B cell (primary cell): ENCODE measurements around the gene MMAB. TPM values are rescaled to one million over a fixed set of nuclear protein-coding genes. Genes with fewer than 3 reads are reported as not detected.

Experiments
- ATAC-seq: fragments of 200-7000 bp; cut with Tn5 transposase; one replicate; pipeline ENCODE4 v1.10.0; 2021; ENCODE audit warnings: low read depth, mild to moderate bottlenecking, moderate number of reproducible peaks, moderate library complexity
- CTCF ChIA-PET: fragments of 350-600 bp; sonication (Branson Sonifier 250); formaldehyde crosslinking; loops from one replicate; lab custom pipeline; 2021; ENCODE audit warnings: antibody characterized with exemption, inconsistent platforms; lab: Charles Lee
- POLR2A ChIA-PET: fragments of 350-600 bp; sonication (Branson Sonifier 250); formaldehyde crosslinking; loops from one replicate; lab custom pipeline; 2021; ENCODE audit warnings: antibody characterized with exemption; lab: Charles Lee
- DNase-seq: peaks from one replicate; pipeline ENCODE4 v3.0.0; 2013
- H2AFZ ChIP-seq: 2 replicates; pipeline ENCODE4 v1.6.1; 2012; ENCODE audit warnings: mild to moderate bottlenecking, low read depth, low read length; ENCODE audit not compliant: insufficient read depth, poor library complexity, severe bottlenecking
- H3K27ac ChIP-seq, 2 donors: 1 replicate in 1 of 2; 2 replicates in 1 of 2; pipeline ENCODE4 v1.5.1; 2012 to 2013; ENCODE audit warnings: low read length in 2 of 2, mild to moderate bottlenecking in 2 of 2, moderate library complexity in 1 of 2
- H3K27me3 ChIP-seq, 4 experiments: fragments of 200-600 bp in 1 of 4; sonication (generic) in 1 of 4; replicated peaks in 1 of 4; 1 replicate in 2 of 4; 2 replicates in 2 of 4; pipeline versions ENCODE4 v1.6.1 to v1.7.0; 2013 to 2016; ENCODE audit warnings: low read length in 3 of 4, mild to moderate bottlenecking in 2 of 4, mixed read lengths in 1 of 4, moderate library complexity in 1 of 4; ENCODE audit not compliant: insufficient read depth in 4 of 4, control insufficient read depth in 3 of 4; ENCODE audit errors: control extremely low read depth in 1 of 4
- H3K36me3 ChIP-seq, 2 experiments: replicated peaks in 1 of 2; 1 replicate in 1 of 2; 2 replicates in 1 of 2; pipeline versions ENCODE4 v1.6.1 to v1.7.1; 2013; ENCODE audit warnings: low read length in 1 of 2; ENCODE audit not compliant: insufficient read depth in 2 of 2, control insufficient read depth in 1 of 2; ENCODE audit errors: control extremely low read depth in 1 of 2, extremely low read depth in 1 of 2
- H3K4me1 ChIP-seq, 2 donors: fragments of 200-600 bp in 1 of 2; sonication (generic) in 1 of 2; 1 replicate in 1 of 2; 2 replicates in 1 of 2; pipeline versions ENCODE4 v1.5.1 to v1.6.1; 2013 to 2017; ENCODE audit warnings: low read length in 2 of 2; ENCODE audit not compliant: control insufficient read depth in 2 of 2, insufficient read depth in 2 of 2
- H3K4me2 ChIP-seq: replicated peaks from 2 replicates; pipeline ENCODE3; 2012; ENCODE audit warnings: mild to moderate bottlenecking, low read depth, low read length; ENCODE audit not compliant: poor library complexity, severe bottlenecking
- H3K4me3 ChIP-seq, 5 experiments: fragments of 200-600 bp in 1 of 5; sonication (generic) in 1 of 5; 1 replicate in 3 of 5; 2 replicates in 2 of 5; pipeline versions ENCODE4 v1.5.1 to v1.7.0; 2011 to 2016; ENCODE audit warnings: low read length in 4 of 5, mild to moderate bottlenecking in 4 of 5, low read depth in 2 of 5, control low read depth in 1 of 5, moderate library complexity in 1 of 5; ENCODE audit not compliant: insufficient read depth in 1 of 5; ENCODE audit errors: control extremely low read depth in 1 of 5, extremely low read depth in 1 of 5
- H3K79me2 ChIP-seq: fragments of 200-600 bp; sonication (generic); one replicate; pipeline ENCODE4 v1.6.0; 2016; ENCODE audit warnings: low read length; ENCODE audit not compliant: control insufficient read depth, insufficient read depth
- H3K9ac ChIP-seq: fragments of 200-600 bp; sonication (generic); 2 replicates; pipeline ENCODE4 v1.6.1; 2017; ENCODE audit warnings: mild to moderate bottlenecking, low read length, moderate library complexity
- H3K9me3 ChIP-seq, 3 donors: one replicate each; pipeline versions ENCODE4 v1.6.1 to v1.7.1; 2013; ENCODE audit warnings: low read length in 2 of 3; ENCODE audit not compliant: control insufficient read depth in 2 of 3, insufficient read depth in 1 of 3; ENCODE audit errors: control extremely low read depth in 1 of 3
- H4K20me1 ChIP-seq: 2 replicates; pipeline ENCODE4 v1.6.0; 2012; ENCODE audit warnings: mild to moderate bottlenecking, low read length; ENCODE audit not compliant: insufficient read depth, control insufficient read depth, poor library complexity, severe bottlenecking
- H3K27ac Mint-ChIP-seq: one replicate; pipeline ENCODE4 v1.8.0; 2021; ENCODE audit warnings: mixed read lengths
- H3K27me3 Mint-ChIP-seq: one replicate; pipeline ENCODE4 v1.8.0; 2021; ENCODE audit warnings: mixed read lengths
- H3K4me1 Mint-ChIP-seq: one replicate; pipeline ENCODE4 v1.8.0; 2021; ENCODE audit warnings: mixed read lengths
- H3K4me3 Mint-ChIP-seq: one replicate; pipeline ENCODE4 v1.8.0; 2021; ENCODE audit warnings: mixed read lengths
- H3K9me3 Mint-ChIP-seq: one replicate; pipeline ENCODE4 v1.8.0; 2022; ENCODE audit warnings: mixed read lengths; ENCODE audit not compliant: insufficient read depth
- EZH2 ChIP-seq: IDR thresholded peaks from 2 replicates; pipeline ENCODE4 v1.6.1; 2012; ENCODE audit warnings: borderline replicate concordance, low read depth, mild to moderate bottlenecking, moderate library complexity, low read length; ENCODE audit not compliant: insufficient read depth, poor library complexity, severe bottlenecking
- WGBS: methylation state at CpG from one replicate; pipeline ENCODE4 v1.1.5; 2013; ENCODE audit warnings: missing lambda C conversion rate; ENCODE audit not compliant: insufficient coverage; 5-methylcytosine and 5-hydroxymethylcytosine counted together
- intact Hi-C: fragments of 100-400 bp; cut with micrococcal nuclease; formaldehyde crosslinking; loops from one replicate; pipeline ENCODE4 v1.10.0; 2022
- polyA plus RNA-seq: library from polyadenylated mRNA; depleted of rRNA; stranded (reverse); fragments of >200 nt; gene quantifications from 2 replicates; pipeline ENCODE4 v1.2.3, GENCODE V29; 2012
- total RNA-seq, 2 donors: library from RNA; stranded (reverse); fragments of 120-200 nt in 1 of 2; gene quantifications; 1 replicate in 1 of 2; 2 replicates in 1 of 2; pipeline versions ENCODE4 v1.2.3 to v1.2.4, GENCODE V29; 2013 to 2022
- TF ChIP-seq, protein P1 (sequence below): fragments of 200-600 bp; IDR thresholded peaks from one replicate; pipeline ENCODE4 v1.8.0; 2022; ENCODE audit warnings: antibody characterized with exemption, mild to moderate bottlenecking

Gene MMAB
- total and polyA plus RNA-seq, 2 donors (not counting 1 experiment from before 2014, with no cell fraction given), result 15.0 to 20.5 TPM

DNA sequence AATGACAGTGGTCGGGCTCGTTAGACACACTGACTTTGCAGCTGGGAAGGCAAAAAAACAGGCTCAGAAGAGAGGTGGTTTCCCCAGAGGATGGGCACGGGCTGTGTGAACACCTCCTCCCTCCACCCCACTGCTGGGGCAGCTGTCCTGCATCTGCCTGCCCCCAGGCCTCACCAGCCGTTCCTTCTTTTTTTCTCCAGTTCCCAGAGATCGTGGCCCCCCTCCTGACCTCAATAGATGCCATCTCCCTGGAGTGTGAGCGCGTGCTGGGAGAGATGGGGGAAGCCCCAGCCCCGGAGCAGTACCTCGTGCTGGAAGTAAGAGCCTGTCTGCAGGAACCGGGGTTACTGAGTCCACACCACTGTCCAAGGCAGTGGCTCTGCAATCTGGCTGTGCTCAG, 17.7 kb upstream of the MMAB start:
- intact Hi-C loops, result no loop called here
- no peak overlapping the region for H3K27ac ChIP-seq
- H3K79me2 ChIP-seq, result no peaks in the 10 kb centered on the region
- DNase-seq, result no peak
- no peaks in the 10 kb centered on the region for H3K9me3 ChIP-seq
- H3K4me3 ChIP-seq, result no peak overlapping the region
- CTCF ChIA-PET, result no interaction called here
- no peak overlapping the region for H2AFZ ChIP-seq
- no peak overlapping the region for H3K4me2 ChIP-seq
- no peaks in the 10 kb centered on the region for H3K4me1 Mint-ChIP-seq
- no peak for ATAC-seq
- no peaks in the 10 kb centered on the region for H3K27me3 ChIP-seq
- H3K36me3 ChIP-seq, result peaks cover 0 to 20% of the 10 kb centered on the region in 2 experiments
- no peaks in the 10 kb centered on the region for H4K20me1 ChIP-seq
- H3K4me1 ChIP-seq, result no peaks in the 10 kb centered on the region
- POLR2A ChIA-PET, result no interaction called here
- H3K4me3 Mint-ChIP-seq, result no peak overlapping the region
- no peaks in the 10 kb centered on the region for H3K9me3 Mint-ChIP-seq
- no peak overlapping the region for H3K9ac ChIP-seq
- WGBS, result 85% methylated on average over 10 of the region's 10 CpGs
- no peak overlapping the region for H3K27ac Mint-ChIP-seq
- H3K27me3 Mint-ChIP-seq, result no peaks in the 10 kb centered on the region
- no peak for TF ChIP-seq EZH2

DNA sequence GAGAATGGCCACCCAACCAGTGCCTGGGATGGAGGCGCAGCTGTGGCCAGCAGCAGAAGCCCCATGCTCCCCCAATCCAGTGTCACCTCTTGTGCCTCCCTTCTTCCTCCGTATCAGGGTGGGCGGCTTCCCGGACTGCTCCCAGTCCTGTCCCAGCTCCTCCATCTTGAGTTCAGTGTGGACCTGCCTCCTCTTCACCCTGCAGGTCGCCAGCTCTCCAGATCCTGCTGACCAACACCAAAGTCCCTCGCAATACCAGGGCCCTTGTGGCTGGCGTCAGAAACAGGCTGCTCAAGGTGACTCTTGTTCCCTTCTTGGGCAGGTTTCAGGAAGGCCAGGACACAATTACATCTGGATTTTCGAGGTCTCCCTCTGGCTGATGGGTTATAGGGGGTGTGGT, 17.3 kb upstream of the MMAB start:
- TF ChIP-seq EZH2, result no peak
- TF ChIP-seq, protein P1, sequence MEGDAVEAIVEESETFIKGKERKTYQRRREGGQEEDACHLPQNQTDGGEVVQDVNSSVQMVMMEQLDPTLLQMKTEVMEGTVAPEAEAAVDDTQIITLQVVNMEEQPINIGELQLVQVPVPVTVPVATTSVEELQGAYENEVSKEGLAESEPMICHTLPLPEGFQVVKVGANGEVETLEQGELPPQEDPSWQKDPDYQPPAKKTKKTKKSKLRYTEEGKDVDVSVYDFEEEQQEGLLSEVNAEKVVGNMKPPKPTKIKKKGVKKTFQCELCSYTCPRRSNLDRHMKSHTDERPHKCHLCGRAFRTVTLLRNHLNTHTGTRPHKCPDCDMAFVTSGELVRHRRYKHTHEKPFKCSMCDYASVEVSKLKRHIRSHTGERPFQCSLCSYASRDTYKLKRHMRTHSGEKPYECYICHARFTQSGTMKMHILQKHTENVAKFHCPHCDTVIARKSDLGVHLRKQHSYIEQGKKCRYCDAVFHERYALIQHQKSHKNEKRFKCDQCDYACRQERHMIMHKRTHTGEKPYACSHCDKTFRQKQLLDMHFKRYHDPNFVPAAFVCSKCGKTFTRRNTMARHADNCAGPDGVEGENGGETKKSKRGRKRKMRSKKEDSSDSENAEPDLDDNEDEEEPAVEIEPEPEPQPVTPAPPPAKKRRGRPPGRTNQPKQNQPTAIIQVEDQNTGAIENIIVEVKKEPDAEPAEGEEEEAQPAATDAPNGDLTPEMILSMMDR, result no peak

More for the DNA sequence above, 17.3 kb upstream of the MMAB start:
- ChIA-PET CTCF (no interaction called here), POLR2A (no interaction called here)
- no peak overlapping the region for H3K9ac ChIP-seq
- H4K20me1 ChIP-seq, result no peaks in the 10 kb centered on the region
- H3K4me3 ChIP-seq, result no peak overlapping the region
- no peaks in the 10 kb centered on the region for H3K9me3 ChIP-seq
- H3K27me3 ChIP-seq, result no peaks in the 10 kb centered on the region
- DNase-seq (no peak), ATAC-seq (no peak)
- no peak overlapping the region for H3K4me2 ChIP-seq
- 93% methylated on average over 7 of the region's 8 CpGs for WGBS
- no peaks in the 10 kb centered on the region for H3K4me1 ChIP-seq
- peaks cover 0 to 20% of the 10 kb centered on the region in 2 experiments for H3K36me3 ChIP-seq
- Mint-ChIP-seq H3K9me3 (no peaks in the 10 kb centered on the region), H3K4me3 (no peak overlapping the region), H3K27me3 (no peaks in the 10 kb centered on the region), H3K4me1 (no peaks in the 10 kb centered on the region), H3K27ac (no peak overlapping the region)
- H2AFZ ChIP-seq, result no peak overlapping the region
- H3K79me2 ChIP-seq, result no peaks in the 10 kb centered on the region
- intact Hi-C loops, result no loop called here
- no peak overlapping the region for H3K27ac ChIP-seq
